Mononuclear cell (primary cell): Measurements from ENCODE around the gene DMKN. TPM values are rescaled to one million over a fixed set of nuclear protein-coding genes. Genes with fewer than 3 reads are reported as not detected.

Source experiments
- H3K27me3 ChIP-seq: 2 replicates; pipeline ENCODE4 v1.6.0; 2011; ENCODE audit warnings: low read length, control low read depth; ENCODE audit not compliant: insufficient read depth
- H3K4me1 ChIP-seq: 2 replicates; pipeline ENCODE4 v1.5.1; 2011; ENCODE audit warnings: mild to moderate bottlenecking, low read length, control low read depth; ENCODE audit not compliant: insufficient read depth
- H3K4me3 ChIP-seq: 2 replicates; pipeline ENCODE4 v1.5.1; 2011; ENCODE audit warnings: mild to moderate bottlenecking, low read length, moderate library complexity
- H3K9me3 ChIP-seq: 2 replicates; pipeline ENCODE4 v1.5.1; 2011; ENCODE audit warnings: low read depth, mild to moderate bottlenecking, control low read depth, low read length
- total RNA-seq: library from RNA; depleted of rRNA; stranded (reverse); fragments of >200 nt; gene quantifications from one replicate; pipeline ENCODE4 v1.2.3, GENCODE V29; 2012

DMKN gene
- total RNA-seq, 1 donor, result not detected

GRCh38 chr19:35540356-35540927 lies 27.0 kb upstream of the DMKN start:
- peaks cover 10% of the 10 kb centered on the region for H3K4me1 ChIP-seq
- no peaks in the 10 kb centered on the region for H3K9me3 ChIP-seq
- H3K27me3 ChIP-seq, result no peaks in the 10 kb centered on the region
- no peak overlapping the region for H3K4me3 ChIP-seq

DNA sequence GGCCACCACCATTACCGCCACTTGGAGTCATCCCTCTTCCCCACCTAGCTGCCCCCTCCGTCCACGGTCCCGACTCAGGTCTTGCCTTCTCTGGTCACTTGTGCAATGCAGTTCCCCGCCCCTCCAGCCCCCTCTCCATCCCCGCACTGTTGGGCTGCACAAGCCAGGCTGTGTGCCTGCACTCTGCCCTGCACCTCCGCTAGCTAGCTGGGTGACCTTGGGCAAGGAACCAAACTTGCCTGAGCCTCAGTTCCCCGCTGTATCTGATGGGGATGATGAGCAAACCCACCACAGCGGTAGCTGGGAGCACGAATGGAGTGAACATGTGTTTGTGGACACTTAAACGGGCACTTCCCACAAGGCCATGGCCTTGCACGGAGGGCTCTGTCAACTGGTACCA lies 26.4 kb upstream of the DMKN start:
- H3K9me3 ChIP-seq, result no peaks in the 10 kb centered on the region
- H3K4me1 ChIP-seq, result peaks cover 6% of the 10 kb centered on the region
- H3K4me3 ChIP-seq, result no peak overlapping the region
- H3K27me3 ChIP-seq, result no peaks in the 10 kb centered on the region

DNA sequence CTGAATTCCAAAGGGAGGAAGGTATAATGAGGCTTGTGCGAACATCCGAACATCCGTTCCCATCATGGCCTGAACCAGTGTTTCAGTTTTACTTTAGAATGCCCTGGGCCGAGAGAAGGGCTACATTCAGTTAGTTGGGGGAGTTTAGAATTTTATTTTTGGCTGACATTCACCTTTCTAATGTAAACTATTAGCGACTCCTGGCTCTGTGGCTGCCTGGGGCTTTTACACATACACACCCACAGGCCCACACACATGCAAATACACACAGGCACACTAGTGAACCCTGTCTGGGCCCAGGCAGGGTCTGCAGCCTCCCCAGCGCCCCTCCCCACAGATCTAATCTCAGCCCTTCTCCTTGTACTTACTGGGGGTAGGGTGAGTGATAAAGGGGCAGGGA lies 25.9 kb upstream of the DMKN start:
- no peaks in the 10 kb centered on the region for H3K27me3 ChIP-seq
- H3K9me3 ChIP-seq, result no peaks in the 10 kb centered on the region
- peaks cover under 1% of the 10 kb centered on the region for H3K4me1 ChIP-seq
- no peak overlapping the region for H3K4me3 ChIP-seq

GRCh38 chr19:35534803-35535480 lies 21.5 kb upstream of the DMKN start:
- H3K9me3 ChIP-seq, result no peaks in the 10 kb centered on the region
- H3K4me1 ChIP-seq, result peaks cover 9% of the 10 kb centered on the region
- H3K4me3 ChIP-seq, result no peak overlapping the region
- H3K27me3 ChIP-seq, result peaks cover 3% of the 10 kb centered on the region

DNA sequence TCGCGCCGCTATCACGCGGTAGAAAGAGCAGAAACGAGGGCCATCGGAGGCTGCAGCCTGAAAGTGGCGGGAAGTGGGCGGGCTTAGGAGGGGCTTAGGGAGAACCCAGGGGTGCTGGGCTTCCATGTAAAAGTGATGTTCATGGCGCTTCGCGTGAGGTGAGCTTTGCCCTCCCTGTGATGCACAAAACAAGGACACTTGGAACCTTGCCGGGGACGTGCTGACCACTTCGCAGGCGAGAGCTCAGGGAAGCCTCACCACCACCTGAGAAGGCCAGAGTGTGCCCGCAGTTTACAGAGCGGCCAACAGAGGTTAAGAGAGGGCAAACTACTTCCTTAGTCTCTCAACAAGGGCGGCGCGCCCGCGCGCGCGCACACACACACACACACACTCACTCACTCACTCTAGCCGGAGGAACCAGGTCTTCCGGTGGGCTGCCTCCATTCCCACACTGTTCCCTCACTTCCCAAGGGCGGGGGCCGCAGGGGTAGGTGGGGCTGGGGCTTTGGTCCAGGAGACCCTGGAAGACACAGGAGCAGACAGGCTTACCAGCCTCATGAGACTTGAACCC lies 20.5 kb upstream of the DMKN start:
- Histone ChIP-seq H3K27me3 (peaks cover 3% of the 10 kb centered on the region), H3K4me1 (peaks cover 9% of the 10 kb centered on the region), H3K9me3 (no peaks in the 10 kb centered on the region), H3K4me3 (no peak overlapping the region)

GRCh38 chr19:35533201-35533821 lies 19.9 kb upstream of the DMKN start, which contains the start of gene GAPDHS:
Gene GAPDHS (plus strand): TSS chr19:35533456. CDS start chr19:35533528, 72 bp downstream.
- H3K4me3 ChIP-seq, result no peak within 1 kb of the TSS
- H3K9me3 ChIP-seq, result no peaks in the 10 kb centered on the region
- peaks cover 3% of the 10 kb centered on the region for H3K27me3 ChIP-seq
- peaks cover 9% of the 10 kb centered on the region for H3K4me1 ChIP-seq

DNA sequence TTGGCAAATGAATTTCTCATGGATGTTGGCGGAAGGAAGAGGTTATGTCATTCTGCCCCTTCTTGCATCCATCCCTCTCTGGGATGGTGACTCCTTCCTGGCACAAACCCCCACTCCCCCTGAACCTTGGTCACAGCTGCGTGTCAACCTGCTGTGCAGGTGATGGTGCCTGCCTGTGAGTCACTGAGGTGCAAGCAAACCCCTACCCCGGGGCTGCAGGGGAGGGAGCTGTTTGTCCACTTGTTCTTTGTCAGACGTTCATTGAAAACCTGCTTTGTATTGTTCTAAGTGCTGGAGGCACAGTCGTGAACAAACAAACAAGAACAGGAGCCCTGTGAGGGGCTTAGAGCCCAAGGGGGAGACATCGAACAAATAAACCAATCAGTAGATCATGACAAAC lies 17.8 kb upstream of the DMKN start:
- peaks cover 9% of the 10 kb centered on the region for H3K4me1 ChIP-seq
- no peaks in the 10 kb centered on the region for H3K9me3 ChIP-seq
- peaks cover 3% of the 10 kb centered on the region for H3K27me3 ChIP-seq
- H3K4me3 ChIP-seq, result no peak overlapping the region

- H3K4me3 ChIP-seq, result no peak overlapping the region
- H3K9me3 ChIP-seq, result no peaks in the 10 kb centered on the region
- H3K4me1 ChIP-seq, result peaks cover 9% of the 10 kb centered on the region
- peaks cover 3% of the 10 kb centered on the region for H3K27me3 ChIP-seq
Measured at GRCh38 chr19:35529241-35530218, 16.1 kb upstream of the DMKN start.

- Histone ChIP-seq H3K27me3 (peaks cover 3% of the 10 kb centered on the region), H3K4me1 (peaks cover 3% of the 10 kb centered on the region), H3K9me3 (no peaks in the 10 kb centered on the region), H3K4me3 (no peak within 1 kb of the TSS)
Measured at GRCh38 chr19:35528218-35529038, 15.0 kb upstream of the DMKN start, which contains the start of gene SBSN. Gene SBSN (minus strand): TSS chr19:35528311. CDS start chr19:35528281, 30 bp downstream.

GRCh38 chr19:35525873-35526272 lies 12.4 kb upstream of the DMKN start:
- H3K27me3 ChIP-seq, result no peaks in the 10 kb centered on the region
- no peaks in the 10 kb centered on the region for H3K9me3 ChIP-seq

DNA sequence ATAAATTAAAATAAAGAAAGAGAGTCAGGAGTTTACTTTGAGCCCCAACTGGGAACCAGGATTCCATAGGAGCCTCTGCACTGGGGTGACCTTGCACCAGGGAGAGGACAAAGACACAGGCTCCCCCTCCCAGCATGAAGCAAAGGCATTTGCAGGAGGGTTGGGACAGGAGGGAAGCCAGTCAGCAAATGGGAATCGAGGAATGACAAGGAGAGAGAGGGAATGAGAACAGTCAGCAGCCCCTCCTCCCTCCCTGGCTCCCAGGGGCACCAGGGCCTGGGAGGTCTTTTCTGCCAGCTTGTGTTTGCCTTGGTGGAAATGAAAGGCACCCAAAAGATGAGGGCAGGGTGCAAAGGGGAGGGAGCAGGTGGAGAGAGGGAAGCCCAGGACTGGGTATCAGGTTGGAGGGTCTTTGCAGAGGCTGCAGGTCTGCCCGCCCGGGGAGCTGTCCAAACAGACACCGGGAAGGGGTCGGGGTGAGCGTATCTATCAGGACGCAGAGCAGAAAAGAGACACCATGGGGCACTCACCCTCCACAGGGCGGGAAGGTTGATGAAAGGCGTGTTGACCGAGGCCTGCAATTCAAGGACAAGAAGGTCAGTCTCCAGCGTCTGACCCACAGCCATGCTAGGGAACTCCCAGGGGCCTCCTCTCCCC lies 10.9 kb upstream of the DMKN start:
- Histone ChIP-seq H3K27me3 (no peaks in the 10 kb centered on the region), H3K4me3 (no peak overlapping the region), H3K4me1 (no peaks in the 10 kb centered on the region), H3K9me3 (no peaks in the 10 kb centered on the region)

More at GRCh38 chr19:35525873-35526272, 12.4 kb upstream of the DMKN start:
- H3K4me1 ChIP-seq, result no peaks in the 10 kb centered on the region
- no peak overlapping the region for H3K4me3 ChIP-seq

DNA sequence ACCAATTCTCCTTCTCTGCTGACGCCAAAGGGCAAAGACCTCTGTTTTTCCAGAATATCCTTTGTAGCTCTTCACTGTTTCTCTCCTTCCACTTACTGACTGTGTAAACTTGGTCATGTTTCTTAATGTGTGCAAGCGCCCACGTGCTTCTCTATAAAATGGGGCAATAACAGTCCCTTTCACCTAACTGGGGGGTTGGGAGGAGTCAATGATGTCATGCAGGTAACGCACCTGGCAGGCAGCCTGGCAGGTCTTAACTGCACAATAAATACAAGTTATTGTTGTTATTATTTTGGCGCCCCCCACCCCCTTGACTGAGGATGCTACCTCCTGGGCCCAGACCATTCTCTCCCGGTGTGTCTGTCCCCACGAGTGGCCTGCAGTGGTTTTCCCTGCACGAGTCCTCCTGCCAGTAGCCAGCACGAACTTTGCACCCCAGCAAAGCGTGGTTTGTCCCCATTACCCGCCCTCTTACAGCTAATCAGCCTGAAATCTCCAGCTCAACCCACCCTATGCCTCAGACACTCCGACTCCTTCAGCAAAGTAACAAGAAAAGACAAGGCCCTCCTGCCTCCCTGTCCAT lies 9.4 kb upstream of the DMKN start:
- Histone ChIP-seq H3K4me1 (no peaks in the 10 kb centered on the region), H3K4me3 (no peak overlapping the region), H3K27me3 (no peaks in the 10 kb centered on the region), H3K9me3 (no peaks in the 10 kb centered on the region)

GRCh38 chr19:35521124-35521743 lies 7.8 kb upstream of the DMKN start:
- Histone ChIP-seq H3K4me3 (no peak overlapping the region), H3K4me1 (no peaks in the 10 kb centered on the region), H3K9me3 (no peaks in the 10 kb centered on the region), H3K27me3 (no peaks in the 10 kb centered on the region)
